SU-DHL-6 (cell line): ENCODE data around the gene INAVA.

Experiments
- H2AFZ ChIP-seq: fragments of 200-600 bp; sonication (generic); 2 replicates; pipeline ENCODE4 v1.6.1; 2014; ENCODE audit warnings: low read depth, mild to moderate bottlenecking, moderate library complexity, mixed read lengths, antibody characterized with exemption, low read length; ENCODE audit not compliant: severe bottlenecking
- H3F3A ChIP-seq: fragments of 200-600 bp; shearing (Covaris generic); 2 replicates; pipeline ENCODE4 v1.6.0; 2016; ENCODE audit warnings: antibody characterized with exemption, mild to moderate bottlenecking; ENCODE audit not compliant: insufficient read depth
- H3K27ac ChIP-seq: fragments of 200-600 bp; sonication (generic); 2 replicates; pipeline ENCODE4 v1.5.1; 2016; ENCODE audit warnings: low read depth, mild to moderate bottlenecking, low read length, moderate library complexity, mixed read lengths
- H3K27me3 ChIP-seq: fragments of 200-600 bp; sonication (generic), shearing (Covaris generic); 2 replicates; pipeline ENCODE4 v1.6.0; 2014; ENCODE audit warnings: mild to moderate bottlenecking, low read length
- H3K36me3 ChIP-seq: fragments of 200-600 bp; sonication (generic); 2 replicates; pipeline ENCODE4 v1.6.1; 2014; ENCODE audit warnings: mild to moderate bottlenecking, low read length, mixed read lengths
- H3K4me2 ChIP-seq: fragments of 300-600, 200-600 bp; shearing (Covaris generic), sonication (generic); 2 replicates; pipeline ENCODE4 v1.6.0; 2014; ENCODE audit warnings: low read length, low read depth, mild to moderate bottlenecking; ENCODE audit not compliant: poor library complexity, severe bottlenecking
- H3K4me3 ChIP-seq: fragments of 200-600 bp; sonication (generic); 2 replicates; pipeline ENCODE4 v1.5.1; 2014; ENCODE audit warnings: antibody characterized with exemption, low read length, mild to moderate bottlenecking, mixed read lengths; ENCODE audit not compliant: insufficient read depth, poor library complexity, severe bottlenecking
- H3K79me2 ChIP-seq: fragments of 200-600 bp; sonication (generic); 2 replicates; pipeline ENCODE4 v1.6.1; 2014; ENCODE audit warnings: mild to moderate bottlenecking, low read length, moderate library complexity; ENCODE audit not compliant: insufficient read depth
- H3K9ac ChIP-seq: fragments of 200-600 bp; sonication (generic); 2 replicates; pipeline ENCODE4 v1.7.0; 2014; ENCODE audit warnings: mild to moderate bottlenecking, low read length
- H3K9me2 ChIP-seq: fragments of 200-600 bp; sonication (generic); replicated peaks from 2 replicates; pipeline ENCODE4 v1.6.1; 2014; ENCODE audit warnings: low read length; ENCODE audit not compliant: insufficient read depth
- H3K9me3 ChIP-seq: fragments of 200-600 bp; sonication (generic); 2 replicates; pipeline ENCODE4 v1.6.1; 2014; ENCODE audit warnings: low read length, mixed read lengths; ENCODE audit not compliant: insufficient read depth
- H4K20me1 ChIP-seq: fragments of 200-600 bp; sonication (generic); 2 replicates; pipeline ENCODE4 v1.6.1; 2014; ENCODE audit warnings: low read depth, mild to moderate bottlenecking, antibody characterized with exemption, low read length, moderate library complexity, mixed read lengths
- CTCF ChIP-seq: fragments of 200-600 bp; sonication (generic); IDR thresholded peaks from one replicate; pipeline ENCODE4 v1.5.1; 2017; ENCODE audit warnings: antibody characterized with exemption, mild to moderate bottlenecking, low read length, moderate library complexity; ENCODE audit not compliant: insufficient read depth, poor library complexity, severe bottlenecking
- EZH2phosphoT487 ChIP-seq: fragments of 200-600 bp; sonication (generic), shearing (Covaris generic); conservative IDR thresholded peaks from 2 replicates; pipeline ENCODE4 v1.6.1; 2018; ENCODE audit warnings: mild to moderate bottlenecking, antibody characterized with exemption, low read length, moderate library complexity, mixed read lengths

INAVA gene

DNA sequence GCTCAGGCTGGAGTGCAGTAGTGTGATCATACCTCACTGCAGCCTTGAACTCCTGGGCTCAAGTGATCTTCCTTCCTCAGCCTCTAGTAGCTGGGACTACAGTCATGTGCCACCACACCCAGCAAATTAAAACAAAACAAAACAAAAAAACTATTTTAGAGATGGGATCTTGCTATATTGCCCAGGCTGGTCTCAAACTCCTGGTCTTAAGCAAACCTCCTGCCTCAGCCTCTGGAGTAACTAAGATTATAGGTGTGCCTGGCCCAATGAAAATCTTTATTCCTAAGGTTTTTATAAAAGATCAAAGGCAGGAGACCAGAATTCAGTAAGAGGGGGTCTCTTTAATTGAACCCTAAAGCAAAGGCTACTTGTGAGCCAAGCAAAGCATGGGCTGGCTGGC, 10.1 kb downstream of the INAVA start:
- Histone ChIP-seq H3K27me3 (no peaks in the 10 kb centered on the region), H3K9me2 (no peaks in the 10 kb centered on the region), H3K79me2 (no peaks in the 10 kb centered on the region), H3K4me2 (no peak overlapping the region), H3K9ac (no peak overlapping the region), H3K4me3 (no peak overlapping the region), H3K9me3 (no peaks in the 10 kb centered on the region), H3K27ac (no peak overlapping the region), H3F3A (no peaks in the 10 kb centered on the region), H4K20me1 (no peaks in the 10 kb centered on the region), H3K36me3 (no peaks in the 10 kb centered on the region), H2AFZ (no peak overlapping the region)
- TF ChIP-seq CTCF (no peak), EZH2phosphoT487 (no peak)

DNA sequence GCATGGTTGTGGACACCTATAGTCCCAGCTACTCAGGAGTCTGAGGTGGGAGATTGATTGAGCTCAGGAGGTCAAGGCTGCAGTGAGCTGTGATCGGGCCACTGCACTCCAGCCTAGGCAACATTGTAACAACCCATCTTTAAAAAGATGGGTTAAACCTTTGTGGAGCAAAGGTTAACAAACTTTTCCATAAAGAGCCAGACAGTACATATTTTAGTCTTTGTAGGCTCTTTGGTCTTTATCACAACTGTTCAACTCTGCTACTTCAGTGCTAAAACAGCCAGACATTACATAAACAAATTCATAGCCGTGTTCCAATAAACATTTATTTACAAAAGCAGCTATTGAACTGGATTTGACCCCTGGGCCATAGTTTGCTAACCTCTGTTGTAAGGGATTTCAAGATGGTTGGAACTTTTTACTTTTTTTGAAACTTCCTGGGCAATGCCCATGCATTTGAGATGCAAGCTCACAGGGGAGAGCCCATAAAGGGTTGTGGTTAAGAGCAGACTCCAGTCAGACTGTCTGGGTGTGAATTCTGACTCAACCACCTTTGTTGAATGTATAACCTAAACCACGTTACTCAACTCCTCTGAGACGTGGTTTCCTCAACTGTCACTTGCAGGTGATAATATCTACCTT, 10.8 kb downstream of the INAVA start:
- Histone ChIP-seq H3K4me2 (no peak overlapping the region), H3K36me3 (no peaks in the 10 kb centered on the region), H3K79me2 (no peaks in the 10 kb centered on the region), H3K27ac (no peak overlapping the region), H3K9me3 (no peaks in the 10 kb centered on the region), H3K4me3 (no peak overlapping the region), H3K27me3 (no peaks in the 10 kb centered on the region), H3K9ac (no peak overlapping the region), H4K20me1 (no peaks in the 10 kb centered on the region), H3F3A (no peaks in the 10 kb centered on the region), H3K9me2 (no peaks in the 10 kb centered on the region), H2AFZ (no peak overlapping the region)
- TF ChIP-seq CTCF (no peak), EZH2phosphoT487 (no peak)

DNA sequence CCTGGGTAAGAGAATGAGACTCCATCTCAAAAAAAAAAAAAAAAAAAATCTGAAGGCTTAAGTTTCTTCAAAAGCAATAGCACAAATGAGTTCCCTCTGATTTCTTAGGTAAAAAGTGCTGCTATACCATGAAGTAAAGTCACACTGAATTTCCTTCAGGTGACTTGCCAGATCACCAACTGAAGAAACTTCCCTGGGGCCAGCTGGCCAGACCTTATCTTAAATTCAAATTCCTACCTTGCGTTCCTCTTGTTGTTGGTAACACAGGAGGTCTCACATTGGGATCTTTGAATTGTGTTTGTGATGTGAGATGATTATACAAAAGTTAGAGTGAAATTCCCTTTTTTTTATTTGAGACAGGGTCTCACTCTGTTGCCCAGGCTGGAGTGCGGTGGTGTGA, 11.8 kb downstream of the INAVA start:
- no peaks in the 10 kb centered on the region for H3K9me2 ChIP-seq
- H3F3A ChIP-seq: no peaks in the 10 kb centered on the region
- H3K4me3 ChIP-seq: no peak overlapping the region
- no peaks in the 10 kb centered on the region for H3K36me3 ChIP-seq
- no peak overlapping the region for H3K9ac ChIP-seq
- no peak overlapping the region for H2AFZ ChIP-seq
- H3K79me2 ChIP-seq: no peaks in the 10 kb centered on the region
- no peak overlapping the region for H3K27ac ChIP-seq
- H3K27me3 ChIP-seq: no peaks in the 10 kb centered on the region
- H3K9me3 ChIP-seq: no peaks in the 10 kb centered on the region
- H4K20me1 ChIP-seq: no peaks in the 10 kb centered on the region
- TF ChIP-seq CTCF (no peak), EZH2phosphoT487 (no peak)
- no peak overlapping the region for H3K4me2 ChIP-seq
